Measurements from ENCODE around the gene FADS6. TPM values are rescaled to one million over a fixed set of nuclear protein-coding genes. Genes with fewer than 3 reads are reported as not detected.

FADS6 gene
- total and polyA plus RNA-seq, 2 donors from 2014 or later = not detected

GRCh38 chr17:74853048-74853397 is 40.4 kb downstream of the FADS6 start:
- Histone ChIP-seq H3K4me3 (ENCODE audit: low read length in 3 of 3) (no peak overlapping the region), H3K27ac (ENCODE audit: low read depth in 2 of 2, low read length in 2 of 2) (no peak overlapping the region), H3K4me1 (ENCODE audit: control insufficient read depth in 2 of 3, insufficient read depth in 2 of 3, low read depth in 1 of 3, low read length in 3 of 3) (no peaks in the 10 kb centered on the region), H3K9ac (ENCODE audit: low read length in 3 of 3) (no peak overlapping the region), H3K9me3 (ENCODE audit: control insufficient read depth in 2 of 3, insufficient read depth in 1 of 3, low read length in 3 of 3) (no peaks in the 10 kb centered on the region), H3K27me3 (ENCODE audit: control insufficient read depth, insufficient read depth, low read length) (peaks cover 18% of the 10 kb centered on the region), H3K36me3 (ENCODE audit: control insufficient read depth in 2 of 3, insufficient read depth in 3 of 3, low read length in 3 of 3) (no peaks in the 10 kb centered on the region)
- intact Hi-C loops (cut with DNase I) = no loop called here
- no peak for FAIRE-seq
- DNase-seq = no peak
- TF ChIP-seq CTCF (IDR thresholded peaks at IDR 0.05; ENCODE audit: borderline replicate concordance, extremely low read depth, insufficient read depth) = no peak

- Histone ChIP-seq H3K9me3 (ENCODE audit: control insufficient read depth in 2 of 3, insufficient read depth in 1 of 3, low read length in 3 of 3) (no peaks in the 10 kb centered on the region), H3K9ac (ENCODE audit: low read length in 3 of 3) (no peak overlapping the region), H3K27ac (ENCODE audit: low read depth in 2 of 2, low read length in 2 of 2) (no peak overlapping the region), H3K4me3 (ENCODE audit: low read length in 3 of 3) (no peak overlapping the region), H3K4me1 (ENCODE audit: control insufficient read depth in 2 of 3, insufficient read depth in 2 of 3, low read depth in 1 of 3, low read length in 3 of 3) (no peaks in the 10 kb centered on the region), H3K27me3 (ENCODE audit: control insufficient read depth, insufficient read depth, low read length) (peaks cover 13% of the 10 kb centered on the region), H3K36me3 (ENCODE audit: control insufficient read depth in 2 of 3, insufficient read depth in 3 of 3, low read length in 3 of 3) (no peaks in the 10 kb centered on the region)
- DNase-seq = peak; percentile 74 to 89 (median 84)
- FAIRE-seq = no peak
- intact Hi-C loops (cut with DNase I) = no loop called here
- TF ChIP-seq CTCF (IDR thresholded peaks at IDR 0.05; ENCODE audit: borderline replicate concordance, extremely low read depth, insufficient read depth) = no peak
Observed at GRCh38 chr17:74852237-74853047, 41.0 kb downstream of the FADS6 start.

GRCh38 chr17:74851612-74852236 is 41.7 kb downstream of the FADS6 start:
- DNase-seq (peak in 2 of 5 donors; percentile 58 to 79), FAIRE-seq (no peak)
- Histone ChIP-seq H3K27ac (ENCODE audit: low read depth in 2 of 2, low read length in 2 of 2) (no peak overlapping the region), H3K9ac (ENCODE audit: low read length in 3 of 3) (no peak overlapping the region), H3K27me3 (ENCODE audit: control insufficient read depth, insufficient read depth, low read length) (peaks cover 5% of the 10 kb centered on the region), H3K36me3 (ENCODE audit: control insufficient read depth in 2 of 3, insufficient read depth in 3 of 3, low read length in 3 of 3) (no peaks in the 10 kb centered on the region), H3K9me3 (ENCODE audit: control insufficient read depth in 2 of 3, insufficient read depth in 1 of 3, low read length in 3 of 3) (no peaks in the 10 kb centered on the region), H3K4me3 (ENCODE audit: low read length in 3 of 3) (no peak overlapping the region), H3K4me1 (ENCODE audit: control insufficient read depth in 2 of 3, insufficient read depth in 2 of 3, low read depth in 1 of 3, low read length in 3 of 3) (no peaks in the 10 kb centered on the region)
- no peak for TF ChIP-seq CTCF (IDR thresholded peaks at IDR 0.05; ENCODE audit: borderline replicate concordance, extremely low read depth, insufficient read depth)
- intact Hi-C loops (cut with DNase I) = no loop called here

All from kidney (tissue), 14 donors.